Naive thymus-derived CD4-positive, alpha-beta T cell (primary cell): ENCODE results near the gene SPRR4. TPM values are rescaled to one million over a fixed set of nuclear protein-coding genes. Genes with fewer than 3 reads are reported as not detected.

ENCODE experiments used
- ATAC-seq: fragments of 150-1000 bp; cut with Tn5 transposase; 2 replicates; pipeline ENCODE4 v1.10.0; 2021; ENCODE audit warnings: mild to moderate bottlenecking, moderate library complexity
- CTCF ChIA-PET: fragments of 350-600 bp; sonication (Branson Sonifier 250); formaldehyde crosslinking; loops from one replicate; lab custom pipeline; 2021; ENCODE audit warnings: antibody characterized with exemption; lab: Charles Lee
- POLR2A ChIA-PET: fragments of 350-600 bp; sonication (Branson Sonifier 250); formaldehyde crosslinking; loops from one replicate; lab custom pipeline; 2021; ENCODE audit warnings: antibody characterized with exemption, inconsistent platforms; lab: Charles Lee
- DNase-seq, 9 donors: peaks; one replicate each; pipeline versions ENCODE4 v3.0.0 to v3.0.0-alpha.2; 2020 to 2022; ENCODE audit warnings: mixed read lengths in 1 of 9
- H3K27ac ChIP-seq: one replicate; pipeline ENCODE4 v1.7.0; 2013; ENCODE audit warnings: mild to moderate bottlenecking, low read depth, low read length, moderate library complexity
- H3K27me3 ChIP-seq, 2 donors: one replicate each; pipeline ENCODE4 v1.7.0; 2013; ENCODE audit warnings: low read length in 2 of 2, mild to moderate bottlenecking in 2 of 2, moderate library complexity in 2 of 2; ENCODE audit not compliant: control insufficient read depth in 2 of 2, insufficient read depth in 2 of 2
- H3K36me3 ChIP-seq, 3 experiments: 1 replicate in 2 of 3; 2 replicates in 1 of 3; pipeline ENCODE4 v1.7.0; 2013; ENCODE audit warnings: low read length in 3 of 3, mild to moderate bottlenecking in 3 of 3, moderate library complexity in 1 of 3; ENCODE audit not compliant: insufficient read depth in 3 of 3, control insufficient read depth in 2 of 3
- H3K4me1 ChIP-seq, 2 donors: one replicate each; pipeline ENCODE4 v1.7.0; 2013; ENCODE audit warnings: low read length in 2 of 2, mild to moderate bottlenecking in 2 of 2, moderate library complexity in 1 of 2; ENCODE audit not compliant: control insufficient read depth in 2 of 2, insufficient read depth in 2 of 2
- H3K4me3 ChIP-seq: 2 replicates; pipeline ENCODE4 v1.7.0; 2013; ENCODE audit warnings: mild to moderate bottlenecking, low read length
- H3K9me3 ChIP-seq, 3 experiments: 1 replicate in 2 of 3; 2 replicates in 1 of 3; pipeline ENCODE4 v1.7.0; 2013; ENCODE audit warnings: low read length in 3 of 3; ENCODE audit not compliant: control insufficient read depth in 2 of 3
- H3K27ac Mint-ChIP-seq, 9 donors: one replicate each; pipeline ENCODE4 v1.8.0; 2020 to 2022; ENCODE audit warnings: mixed read lengths in 9 of 9, mild to moderate bottlenecking in 8 of 9, moderate library complexity in 5 of 9, inconsistent platforms in 2 of 9
- H3K27me3 Mint-ChIP-seq, 5 donors: one replicate each; pipeline ENCODE4 v1.8.0; 2021 to 2022; ENCODE audit warnings: mixed read lengths in 5 of 5, mild to moderate bottlenecking in 1 of 5
- H3K36me3 Mint-ChIP-seq, 5 donors: one replicate each; pipeline ENCODE4 v1.8.0; 2020 to 2022; ENCODE audit warnings: mixed read lengths in 5 of 5, mild to moderate bottlenecking in 3 of 5, inconsistent platforms in 1 of 5
- H3K4me1 Mint-ChIP-seq, 7 donors: one replicate each; pipeline ENCODE4 v1.8.0; 2020 to 2022; ENCODE audit warnings: mixed read lengths in 7 of 7, mild to moderate bottlenecking in 3 of 7, inconsistent platforms in 1 of 7
- H3K4me3 Mint-ChIP-seq, 10 donors: one replicate each; pipeline ENCODE4 v1.8.0; 2020 to 2022; ENCODE audit warnings: mild to moderate bottlenecking in 10 of 10, mixed read lengths in 10 of 10, moderate library complexity in 6 of 10, inconsistent platforms in 2 of 10
- H3K9me3 Mint-ChIP-seq, 11 donors: one replicate each; pipeline ENCODE4 v1.8.0; 2020 to 2022; ENCODE audit warnings: mixed read lengths in 11 of 11, mild to moderate bottlenecking in 4 of 11, inconsistent platforms in 1 of 11, moderate library complexity in 1 of 11
- intact Hi-C, 2 donors: fragments of 100-400 bp; cut with micrococcal nuclease; formaldehyde crosslinking; loops; one replicate each; pipeline ENCODE4 v1.15.1; 2023
- polyA plus RNA-seq, 2 donors: library from polyadenylated mRNA; unstranded; fragments of 300-500 nt; fragmentation: Illumina TruSeq; gene quantifications; one replicate each; pipeline ENCODE4 v1.2.3, GENCODE V29; 2021
- total RNA-seq, 6 experiments: library from RNA in 5 of 6; stranded (reverse) in 5 of 6; gene quantifications; 1 replicate in 5 of 6; 2 replicates in 1 of 6; pipeline ENCODE4 v1.2.3 and lab custom pipeline; 2021 to 2026

Gene SPRR4
- total RNA-seq = not detected
- not detected for polyA plus RNA-seq
- not detected for total RNA-seq (lab: John Stamatoyannopoulos, UW)

GRCh38 chr1:152970495-152970894, at the start of gene SPRR4:
SPRR4 (plus strand) TSS chr1:152970648; CDS start chr1:152971891, 1,243 bp downstream.
- ATAC-seq (no peak), DNase-seq (no peak)
- intact Hi-C loops = no loop called here
- POLR2A ChIA-PET = no interaction called here
- CTCF ChIA-PET = no interaction called here
- Histone ChIP-seq H3K4me3 (no peak within 1 kb of the TSS), H3K9me3 (no peaks in the 10 kb centered on the region), H3K36me3 (no peaks in the 10 kb centered on the region), H3K4me1 (no peaks in the 10 kb centered on the region), H3K27ac (no peak within 1 kb of the TSS), H3K27me3 (no peaks in the 10 kb centered on the region)
- no peak within 1 kb of the TSS for H3K27ac Mint-ChIP-seq
- H3K4me3 Mint-ChIP-seq = no peak within 1 kb of the TSS
- H3K27me3 Mint-ChIP-seq = peaks cover 0 to 57% (median 34%) of the 10 kb centered on the region in 5 donors
- H3K9me3 Mint-ChIP-seq = no peaks in the 10 kb centered on the region
- no peaks in the 10 kb centered on the region for H3K4me1 Mint-ChIP-seq
- no peaks in the 10 kb centered on the region for H3K36me3 Mint-ChIP-seq

- ATAC-seq = no peak
- Mint-ChIP-seq H3K36me3 (no peaks in the 10 kb centered on the region), H3K27me3 (peaks cover 8 to 24% (median 16%) of the 10 kb centered on the region in 5 donors), H3K4me1 (no peaks in the 10 kb centered on the region), H3K4me3 (no peak overlapping the region), H3K9me3 (peaks cover 0 to 5% (median 2%) of the 10 kb centered on the region in 11 donors), H3K27ac (no peak overlapping the region)
- H3K9me3 ChIP-seq = no peaks in the 10 kb centered on the region
- H3K4me3 ChIP-seq = no peak overlapping the region
- no peak overlapping the region for H3K27ac ChIP-seq
- CTCF ChIA-PET = no interaction called here
- intact Hi-C loops = no loop called here
- H3K36me3 ChIP-seq = no peaks in the 10 kb centered on the region
- POLR2A ChIA-PET = no interaction called here
- DNase-seq = no peak
- no peaks in the 10 kb centered on the region for H3K27me3 ChIP-seq
- no peaks in the 10 kb centered on the region for H3K4me1 ChIP-seq
These were observed 46.3 kb upstream of the SPRR4 start for GRCh38 chr1:152924191-152924590.

GRCh38 chr1:152926091-152926490, 44.4 kb upstream of the SPRR4 start:
- Histone ChIP-seq H3K9me3 (no peaks in the 10 kb centered on the region), H3K36me3 (no peaks in the 10 kb centered on the region), H3K4me3 (no peak overlapping the region), H3K27me3 (no peaks in the 10 kb centered on the region), H3K27ac (no peak overlapping the region), H3K4me1 (no peaks in the 10 kb centered on the region)
- DNase-seq (no peak), ATAC-seq (no peak)
- H3K27me3 Mint-ChIP-seq = peaks cover 9 to 27% (median 14%) of the 10 kb centered on the region in 5 donors
- no peak overlapping the region for H3K4me3 Mint-ChIP-seq
- ChIA-PET POLR2A (no interaction called here), CTCF (no interaction called here)
- no peaks in the 10 kb centered on the region for H3K4me1 Mint-ChIP-seq
- intact Hi-C loops = no loop called here
- no peaks in the 10 kb centered on the region for H3K36me3 Mint-ChIP-seq
- no peak overlapping the region for H3K27ac Mint-ChIP-seq
- peaks cover 0 to 5% (median 2%) of the 10 kb centered on the region in 11 donors for H3K9me3 Mint-ChIP-seq

GRCh38 chr1:152928671-152929070, 41.8 kb upstream of the SPRR4 start:
- ChIA-PET CTCF (no interaction called here), POLR2A (no interaction called here)
- intact Hi-C loops = no loop called here
- no peaks in the 10 kb centered on the region for H3K27me3 ChIP-seq
- H3K36me3 ChIP-seq = no peaks in the 10 kb centered on the region
- H3K9me3 ChIP-seq = no peaks in the 10 kb centered on the region
- H3K27ac ChIP-seq = no peak overlapping the region
- H3K4me3 ChIP-seq = no peak overlapping the region
- H3K27ac Mint-ChIP-seq = no peak overlapping the region
- H3K4me1 ChIP-seq = no peaks in the 10 kb centered on the region
- no peaks in the 10 kb centered on the region for H3K36me3 Mint-ChIP-seq
- ATAC-seq = no peak
- DNase-seq = no peak
- peaks cover 8 to 23% (median 14%) of the 10 kb centered on the region in 5 donors for H3K27me3 Mint-ChIP-seq
- no peak overlapping the region for H3K4me3 Mint-ChIP-seq
- no peaks in the 10 kb centered on the region for H3K4me1 Mint-ChIP-seq
- peaks cover 0 to 5% (median 0%) of the 10 kb centered on the region in 11 donors for H3K9me3 Mint-ChIP-seq

GRCh38 chr1:152932170-152932811, 38.2 kb upstream of the SPRR4 start:
- CTCF ChIA-PET = no interaction called here
- H3K4me3 Mint-ChIP-seq = no peak overlapping the region
- POLR2A ChIA-PET = no interaction called here

GRCh38 chr1:152933196-152933595, 37.3 kb upstream of the SPRR4 start:
- ChIA-PET CTCF (no interaction called here), POLR2A (no interaction called here)
- H3K4me3 ChIP-seq = no peak overlapping the region
- H3K27ac ChIP-seq = no peak overlapping the region
- no peaks in the 10 kb centered on the region for H3K4me1 Mint-ChIP-seq
- H3K27me3 ChIP-seq = no peaks in the 10 kb centered on the region
- no peaks in the 10 kb centered on the region for H3K9me3 ChIP-seq
- no peak for ATAC-seq
- no peaks in the 10 kb centered on the region for H3K36me3 Mint-ChIP-seq
- H3K4me3 Mint-ChIP-seq = no peak overlapping the region
- no peaks in the 10 kb centered on the region for H3K36me3 ChIP-seq
- peaks cover 0 to 5% (median 0%) of the 10 kb centered on the region in 11 donors for H3K9me3 Mint-ChIP-seq
- H3K27ac Mint-ChIP-seq = no peak overlapping the region
- intact Hi-C loops = no loop called here
- H3K4me1 ChIP-seq = no peaks in the 10 kb centered on the region
- DNase-seq = no peak
- H3K27me3 Mint-ChIP-seq = peaks cover 7 to 31% (median 15%) of the 10 kb centered on the region in 5 donors

More at GRCh38 chr1:152932170-152932811, 38.2 kb upstream of the SPRR4 start:
- ATAC-seq (no peak), DNase-seq (no peak)
- H3K27me3 ChIP-seq = no peaks in the 10 kb centered on the region
- intact Hi-C loops = no loop called here
- no peaks in the 10 kb centered on the region for H3K9me3 ChIP-seq
- Mint-ChIP-seq H3K27me3 (peaks cover 7 to 31% (median 15%) of the 10 kb centered on the region in 5 donors), H3K4me1 (no peaks in the 10 kb centered on the region), H3K36me3 (no peaks in the 10 kb centered on the region), H3K27ac (no peak overlapping the region), H3K9me3 (peaks cover 0 to 5% (median 0%) of the 10 kb centered on the region in 11 donors)
- no peaks in the 10 kb centered on the region for H3K36me3 ChIP-seq
- H3K4me1 ChIP-seq = no peaks in the 10 kb centered on the region
- H3K27ac ChIP-seq = no peak overlapping the region
- H3K4me3 ChIP-seq = no peak overlapping the region

- no peak overlapping the region for H3K27ac Mint-ChIP-seq
These were observed 29.8 kb upstream of the SPRR4 start for GRCh38 chr1:152940614-152941013.

More at GRCh38 chr1:152940614-152941013, 29.8 kb upstream of the SPRR4 start:
- H3K4me3 Mint-ChIP-seq = no peak overlapping the region
- Histone ChIP-seq H3K9me3 (no peaks in the 10 kb centered on the region), H3K36me3 (no peaks in the 10 kb centered on the region), H3K27ac (no peak overlapping the region), H3K4me1 (no peaks in the 10 kb centered on the region), H3K4me3 (no peak overlapping the region), H3K27me3 (no peaks in the 10 kb centered on the region)
- no peak for ATAC-seq
- H3K36me3 Mint-ChIP-seq = no peaks in the 10 kb centered on the region
- peaks cover 2 to 20% (median 17%) of the 10 kb centered on the region in 5 donors for H3K27me3 Mint-ChIP-seq
- no peak for DNase-seq
- H3K4me1 Mint-ChIP-seq = no peaks in the 10 kb centered on the region
- peaks cover 0 to 5% (median 0%) of the 10 kb centered on the region in 11 donors for H3K9me3 Mint-ChIP-seq
- CTCF ChIA-PET = no interaction called here
- POLR2A ChIA-PET = no interaction called here
- intact Hi-C loops = no loop called here
